ENCODE data around the gene KLC3. TPM values are rescaled to one million over a fixed set of nuclear protein-coding genes. Genes with fewer than 3 reads are reported as not detected.
"Not testable (repeated sequence)": the region's sequence is repeated elsewhere in the genome, so short reads cannot be mapped to it uniquely, and the experiment has no call there.

Gene KLC3
- total and polyA plus RNA-seq, 2 donors, result 0.05 to 0.16 TPM

GRCh38 chr19:45305421-45305820 is 35.1 kb upstream of the KLC3 start:
- Histone ChIP-seq H3K4me1 (ENCODE audit: insufficient read depth) (no peaks in the 10 kb centered on the region), H3K36me3 (ENCODE audit: insufficient read depth) (peaks cover 4% of the 10 kb centered on the region), H3K4me3 (ENCODE audit: low read depth, low read length) (no peak overlapping the region), H3K27ac (ENCODE audit: low read depth) (no peak overlapping the region)
- DNase-seq (ENCODE audit: extremely low spot score), result no peak
- 36% methylated on average over 5 of the region's 5 CpGs for WGBS

- Histone ChIP-seq H3K36me3 (ENCODE audit: insufficient read depth) (peaks cover 4% of the 10 kb centered on the region), H3K4me1 (ENCODE audit: insufficient read depth) (no peaks in the 10 kb centered on the region), H3K27ac (ENCODE audit: low read depth) (no peak overlapping the region), H3K4me3 (ENCODE audit: low read depth, low read length) (no peak overlapping the region)
- WGBS, result 31% methylated on average over 9 of the region's 9 CpGs
- no peak for DNase-seq (ENCODE audit: extremely low spot score)
Observed at GRCh38 chr19:45306040-45306439, 34.5 kb upstream of the KLC3 start.

DNA sequence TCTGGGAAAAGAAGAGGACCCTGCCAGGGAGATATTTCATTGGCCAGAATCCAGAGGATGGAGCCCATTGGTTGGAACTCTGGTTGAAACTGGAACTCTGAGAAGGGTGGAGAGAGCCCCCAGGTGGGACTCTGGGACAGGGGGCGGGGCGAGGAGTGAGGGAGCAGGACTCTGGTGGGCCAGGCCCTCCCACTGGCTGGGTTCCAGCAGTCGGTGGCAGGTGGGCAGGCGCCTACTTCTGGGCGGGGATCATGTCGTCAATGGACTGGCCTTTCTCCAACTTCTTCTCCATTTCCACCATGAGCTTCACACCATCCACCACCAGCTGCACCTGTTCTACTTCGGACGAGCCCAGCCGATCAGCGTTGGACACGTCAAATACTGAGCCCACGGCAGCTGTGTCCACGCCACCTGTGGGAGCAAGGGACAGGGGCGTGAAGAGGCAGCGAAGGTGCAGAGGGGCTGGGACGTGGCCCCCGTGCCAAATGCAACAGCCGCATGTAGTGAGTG is 34.0 kb upstream of the KLC3 start:
- H3K36me3 ChIP-seq (ENCODE audit: insufficient read depth), result peaks cover 4% of the 10 kb centered on the region
- H3K4me3 ChIP-seq (ENCODE audit: low read depth, low read length), result no peak overlapping the region
- 70% methylated on average over 18 of the region's 18 CpGs for WGBS
- no peaks in the 10 kb centered on the region for H3K4me1 ChIP-seq (ENCODE audit: insufficient read depth)
- H3K27ac ChIP-seq (ENCODE audit: low read depth), result no peak overlapping the region
- peak; percentile 18 for DNase-seq (ENCODE audit: extremely low spot score)

DNA sequence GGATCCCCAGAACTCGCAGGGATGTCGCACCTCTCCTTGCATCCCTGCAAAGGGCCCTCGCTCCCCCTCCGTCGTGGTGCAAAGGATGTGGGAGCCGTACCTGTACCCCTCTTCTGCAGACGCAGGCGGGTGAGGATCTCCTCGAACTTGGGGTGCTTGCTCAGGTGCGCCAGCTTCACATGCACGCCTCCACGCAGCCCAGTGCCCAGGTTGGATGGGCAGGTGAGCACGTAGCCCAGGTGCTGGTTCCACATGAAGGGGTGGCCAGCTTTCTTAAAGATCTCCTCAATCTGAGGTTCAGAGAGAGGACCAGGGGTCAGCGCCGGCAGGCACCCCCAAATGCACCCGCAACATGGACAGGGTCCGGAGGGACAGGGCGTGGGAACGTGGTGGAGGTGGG is 33.2 kb upstream of the KLC3 start:
- no peaks in the 10 kb centered on the region for H3K4me1 ChIP-seq (ENCODE audit: insufficient read depth)
- peaks cover 2% of the 10 kb centered on the region for H3K36me3 ChIP-seq (ENCODE audit: insufficient read depth)
- no peak overlapping the region for H3K27ac ChIP-seq (ENCODE audit: low read depth)
- no peak for DNase-seq (ENCODE audit: extremely low spot score)
- WGBS, result 89% methylated on average over 19 of the region's 19 CpGs
- no peak overlapping the region for H3K4me3 ChIP-seq (ENCODE audit: low read depth, low read length)

GRCh38 chr19:45309322-45309721 is 31.2 kb upstream of the KLC3 start:
- H3K4me3 ChIP-seq (ENCODE audit: low read depth, low read length); DNase-seq (ENCODE audit: extremely low spot score); H3K4me1 ChIP-seq (ENCODE audit: insufficient read depth); H3K36me3 ChIP-seq (ENCODE audit: insufficient read depth); H3K27ac ChIP-seq (ENCODE audit: low read depth): not testable (repeated sequence)
- 87% methylated on average over 8 of the region's 8 CpGs for WGBS

- 37% methylated on average over 18 of the region's 18 CpGs for WGBS
- no peaks in the 10 kb centered on the region for H3K36me3 ChIP-seq (ENCODE audit: insufficient read depth)
- no peak overlapping the region for H3K4me3 ChIP-seq (ENCODE audit: low read depth, low read length)
- DNase-seq (ENCODE audit: extremely low spot score), result no peak
- no peak overlapping the region for H3K27ac ChIP-seq (ENCODE audit: low read depth)
- H3K4me1 ChIP-seq (ENCODE audit: insufficient read depth), result no peaks in the 10 kb centered on the region
Observed at GRCh38 chr19:45311621-45312020, 28.9 kb upstream of the KLC3 start.

DNA sequence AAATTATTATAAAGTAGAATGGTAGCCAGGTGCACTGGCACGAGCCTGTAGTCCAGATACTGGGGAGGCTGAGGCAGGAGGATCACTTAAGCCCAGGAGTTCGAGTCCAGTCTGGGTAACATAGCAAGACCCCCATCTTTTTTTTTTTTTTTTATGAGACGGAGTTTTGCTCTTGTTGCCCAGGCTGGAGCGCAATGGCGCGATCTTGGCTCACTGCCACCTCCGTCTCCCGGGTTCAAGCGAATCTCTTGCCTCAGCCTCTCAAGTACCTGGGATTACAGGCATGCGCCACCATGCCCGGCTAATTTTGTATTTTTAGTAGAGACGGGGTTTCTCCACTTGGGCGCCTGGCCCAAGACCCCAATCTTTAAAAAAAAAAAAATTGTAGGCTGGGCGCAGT is 28.3 kb upstream of the KLC3 start:
- DNase-seq (ENCODE audit: extremely low spot score); H3K4me3 ChIP-seq (ENCODE audit: low read depth, low read length); H3K4me1 ChIP-seq (ENCODE audit: insufficient read depth); H3K27ac ChIP-seq (ENCODE audit: low read depth); H3K36me3 ChIP-seq (ENCODE audit: insufficient read depth): not testable (repeated sequence)
- WGBS, result 86% methylated on average over 14 of the region's 14 CpGs

GRCh38 chr19:45314708-45315245 is 25.8 kb upstream of the KLC3 start:
- no peak for DNase-seq (ENCODE audit: extremely low spot score)
- Histone ChIP-seq H3K4me1 (ENCODE audit: insufficient read depth) (no peaks in the 10 kb centered on the region), H3K27ac (ENCODE audit: low read depth) (no peak overlapping the region), H3K36me3 (ENCODE audit: insufficient read depth) (no peaks in the 10 kb centered on the region), H3K4me3 (ENCODE audit: low read depth, low read length) (no peak overlapping the region)
- WGBS, result 78% methylated on average over 8 of the region's 8 CpGs

DNA sequence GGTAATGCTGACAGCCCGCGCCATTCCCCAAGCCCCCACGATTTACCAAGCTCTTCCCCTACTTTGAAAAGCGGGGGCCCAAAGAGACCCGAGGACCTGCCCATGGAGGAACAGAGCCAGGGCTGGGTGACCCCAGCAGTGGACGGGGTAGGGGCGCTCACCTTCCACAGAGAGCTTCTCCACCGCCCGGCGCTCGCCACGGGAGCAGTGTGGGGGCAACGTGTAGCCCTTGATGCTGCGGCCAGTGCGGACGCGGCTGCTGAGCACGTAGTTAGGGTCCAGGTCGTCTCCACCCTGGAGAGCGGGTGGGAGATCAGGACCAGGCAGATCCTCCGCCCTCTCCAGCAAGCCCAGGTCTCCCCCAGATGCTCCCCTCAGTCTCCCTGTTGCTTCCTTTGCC is 25.2 kb upstream of the KLC3 start:
- Histone ChIP-seq H3K4me3 (ENCODE audit: low read depth, low read length) (no peak overlapping the region), H3K36me3 (ENCODE audit: insufficient read depth) (no peaks in the 10 kb centered on the region), H3K27ac (ENCODE audit: low read depth) (no peak overlapping the region), H3K4me1 (ENCODE audit: insufficient read depth) (no peaks in the 10 kb centered on the region)
- 69% methylated on average over 21 of the region's 21 CpGs for WGBS
- no peak for DNase-seq (ENCODE audit: extremely low spot score)

DNA sequence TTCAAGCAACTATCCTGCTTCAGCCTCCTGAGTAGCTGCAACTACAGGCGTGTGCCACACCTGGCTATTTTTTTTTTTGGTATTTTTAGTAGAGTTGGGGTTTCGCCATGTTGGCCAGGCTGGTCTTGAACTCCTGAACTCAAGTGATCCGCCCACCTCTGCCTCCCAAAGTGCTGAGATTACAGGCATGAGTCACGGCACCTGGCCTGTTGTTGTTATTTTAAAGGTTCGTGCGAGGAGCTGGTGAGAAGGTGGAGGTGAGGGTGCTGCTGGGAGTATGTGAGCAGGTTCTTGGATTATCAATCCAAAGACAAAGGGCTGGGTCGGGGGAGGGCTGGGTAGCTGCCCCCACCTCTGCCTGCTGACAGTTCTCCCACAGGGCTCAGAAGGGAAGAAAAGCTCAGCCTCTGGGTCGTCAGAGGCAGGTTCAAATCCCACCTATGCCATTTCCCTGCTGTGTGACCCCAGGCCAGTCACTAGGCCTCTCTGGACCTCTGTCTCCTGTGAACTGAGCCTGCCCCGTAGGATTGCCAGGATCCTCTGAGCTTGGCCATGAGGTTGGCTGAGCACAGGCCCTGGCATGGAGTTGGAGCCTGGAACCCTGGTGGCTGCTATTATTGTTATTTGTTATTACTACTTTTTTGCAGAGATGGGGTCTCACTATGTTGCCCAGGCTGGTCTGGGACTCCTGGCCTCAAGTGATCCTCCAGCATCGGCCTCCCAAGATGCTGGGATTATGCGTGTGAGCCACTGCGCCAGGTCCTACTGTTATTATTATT is 19.4 kb upstream of the KLC3 start:
- DNase-seq (ENCODE audit: extremely low spot score), result no peak
- H3K4me3 ChIP-seq (ENCODE audit: low read depth, low read length), result no peak overlapping the region
- H3K4me1 ChIP-seq (ENCODE audit: insufficient read depth), result no peaks in the 10 kb centered on the region
- WGBS, result 84% methylated on average over 12 of the region's 12 CpGs
- H3K27ac ChIP-seq (ENCODE audit: low read depth), result no peak overlapping the region
- no peaks in the 10 kb centered on the region for H3K36me3 ChIP-seq (ENCODE audit: insufficient read depth)

- no peak overlapping the region for H3K4me3 ChIP-seq (ENCODE audit: low read depth, low read length)
- WGBS, result 37% methylated on average over 7 of the region's 7 CpGs
- no peaks in the 10 kb centered on the region for H3K4me1 ChIP-seq (ENCODE audit: insufficient read depth)
- DNase-seq (ENCODE audit: extremely low spot score), result no peak
- no peaks in the 10 kb centered on the region for H3K36me3 ChIP-seq (ENCODE audit: insufficient read depth)
- no peak overlapping the region for H3K27ac ChIP-seq (ENCODE audit: low read depth)
Observed at GRCh38 chr19:45321848-45322247, 18.7 kb upstream of the KLC3 start.

- Histone ChIP-seq H3K4me1 (ENCODE audit: insufficient read depth) (no peaks in the 10 kb centered on the region), H3K36me3 (ENCODE audit: insufficient read depth) (no peaks in the 10 kb centered on the region), H3K27ac (ENCODE audit: low read depth) (no peak overlapping the region), H3K4me3 (ENCODE audit: low read depth, low read length) (no peak overlapping the region)
- WGBS, result 51% methylated on average over 11 of the region's 11 CpGs
- DNase-seq (ENCODE audit: extremely low spot score), result no peak
Observed at GRCh38 chr19:45322311-45322710, 18.2 kb upstream of the KLC3 start.

DNA sequence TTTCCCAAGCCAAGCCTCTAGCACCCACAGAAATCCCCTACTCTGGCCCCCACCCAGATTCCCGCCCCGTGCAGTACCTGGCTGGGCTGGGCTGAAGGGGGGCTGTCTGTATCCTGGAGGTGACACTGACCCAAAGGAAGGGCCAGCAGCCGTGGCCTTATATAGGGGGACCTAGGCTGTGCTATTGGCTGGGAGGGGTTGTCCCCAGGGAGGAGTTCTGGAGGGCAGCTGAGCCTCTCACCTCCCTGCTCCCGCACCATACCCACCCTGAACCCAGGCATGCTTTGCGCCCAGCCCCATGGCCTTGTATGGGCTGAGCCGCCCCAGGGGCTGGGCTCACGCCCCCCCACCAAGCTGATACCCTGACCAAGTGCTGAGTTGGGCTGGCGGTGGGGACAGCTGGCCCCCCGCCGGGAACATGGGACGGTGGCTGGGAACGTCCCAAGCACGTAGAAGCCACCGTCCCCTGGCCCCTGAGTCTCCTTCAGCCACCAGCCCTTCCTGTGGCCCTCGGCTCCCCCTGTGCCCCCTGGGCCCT is 17.7 kb upstream of the KLC3 start, which contains the start of gene CKM:
TSS of gene CKM (minus strand) at position 132 of the 538 bp plus-strand sequence. CDS start 3,162 bp downstream, outside the sequence.
- WGBS, result 48% methylated on average over 15 of the region's 15 CpGs
- no peak within 1 kb of the TSS for H3K4me3 ChIP-seq (ENCODE audit: low read depth, low read length)
- no peaks in the 10 kb centered on the region for H3K36me3 ChIP-seq (ENCODE audit: insufficient read depth)
- no peak for DNase-seq (ENCODE audit: extremely low spot score)
- H3K4me1 ChIP-seq (ENCODE audit: insufficient read depth), result no peaks in the 10 kb centered on the region
- no peak within 1 kb of the TSS for H3K27ac ChIP-seq (ENCODE audit: low read depth)

DNA sequence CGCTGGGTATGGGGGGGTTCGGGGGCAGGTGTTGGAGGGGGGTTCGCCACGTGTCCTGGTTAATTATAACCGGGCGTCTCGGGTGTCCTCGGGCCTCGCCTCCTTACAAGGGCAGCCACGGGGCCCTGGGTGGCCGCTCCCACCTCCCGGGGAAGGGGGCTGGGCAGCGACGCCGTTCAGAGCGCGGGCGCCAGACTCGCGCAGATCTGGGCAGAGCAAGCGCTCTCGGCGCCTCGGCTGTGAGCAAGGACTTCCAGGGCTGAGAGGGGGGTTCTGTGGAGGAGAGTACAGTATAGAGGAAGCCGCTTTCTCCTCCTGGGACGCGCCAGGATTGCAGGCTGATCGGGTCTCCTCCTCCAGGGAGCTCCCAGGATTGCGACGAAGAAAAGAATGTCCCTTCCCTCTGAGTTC is 16.9 kb upstream of the KLC3 start:
- Histone ChIP-seq H3K4me1 (ENCODE audit: insufficient read depth) (no peaks in the 10 kb centered on the region), H3K27ac (ENCODE audit: low read depth) (no peak overlapping the region)

More for the DNA sequence above, 16.9 kb upstream of the KLC3 start:
- WGBS, result 1% methylated on average over 30 of the region's 30 CpGs
- DNase-seq (ENCODE audit: extremely low spot score), result no peak
- no peaks in the 10 kb centered on the region for H3K36me3 ChIP-seq (ENCODE audit: insufficient read depth)
- H3K4me3 ChIP-seq (ENCODE audit: low read depth, low read length), result no peak overlapping the region
